Stimulated activated CD8-positive, alpha-beta memory T cell treated with anti-CD3 and anti-CD28 coated beads, Interleukin-4, amount 100 ng/mL, for 24 hours (primary cell): ENCODE results near the gene ELK3.

Source experiments
- DNase-seq: peaks from one replicate; pipeline ENCODE4 v3.0.0-alpha.2; 2020; ENCODE audit warnings: low read depth

Gene ELK3

GRCh38 chr12:96212456-96213375 lies 18.5 kb downstream of the ELK3 start:
- DNase-seq = no peak

DNA sequence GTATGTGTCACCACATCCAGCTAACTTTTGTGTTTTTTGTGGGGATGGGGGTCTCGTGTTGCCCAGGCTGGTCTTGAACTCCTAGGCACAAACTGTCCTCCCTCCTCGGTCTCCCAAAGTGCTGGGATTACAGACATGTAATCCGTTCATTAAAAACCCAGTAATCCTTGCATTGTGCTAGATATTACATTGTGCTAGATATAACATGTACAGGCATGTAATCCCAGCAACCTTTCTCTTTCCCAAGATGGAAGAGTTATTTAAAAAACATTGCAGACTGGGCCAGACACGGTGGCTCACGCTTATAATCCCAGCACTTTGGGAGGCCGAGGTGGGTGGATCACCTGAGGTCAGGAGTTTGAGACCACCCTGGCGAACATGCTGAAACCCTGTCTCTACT lies 19.7 kb downstream of the ELK3 start:
- no peak for DNase-seq

DNA sequence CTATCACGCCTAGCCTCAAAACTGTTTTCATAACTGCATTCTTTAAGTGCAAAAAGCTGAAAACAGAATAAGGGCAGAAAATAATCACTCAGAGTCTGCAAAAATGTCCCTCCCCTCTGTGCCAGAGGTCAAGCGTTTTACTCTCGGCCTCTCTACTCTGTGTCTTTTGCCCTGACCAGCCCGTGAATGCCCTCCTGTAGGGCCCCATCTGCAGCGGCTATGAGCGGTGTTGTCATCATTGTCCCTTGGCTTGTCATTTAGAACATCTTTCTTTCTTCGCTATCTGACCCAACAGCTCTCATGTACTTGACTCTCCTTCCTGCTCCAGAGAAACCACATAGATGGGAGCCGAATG lies 21.7 kb downstream of the ELK3 start:
- no peak for DNase-seq

DNA sequence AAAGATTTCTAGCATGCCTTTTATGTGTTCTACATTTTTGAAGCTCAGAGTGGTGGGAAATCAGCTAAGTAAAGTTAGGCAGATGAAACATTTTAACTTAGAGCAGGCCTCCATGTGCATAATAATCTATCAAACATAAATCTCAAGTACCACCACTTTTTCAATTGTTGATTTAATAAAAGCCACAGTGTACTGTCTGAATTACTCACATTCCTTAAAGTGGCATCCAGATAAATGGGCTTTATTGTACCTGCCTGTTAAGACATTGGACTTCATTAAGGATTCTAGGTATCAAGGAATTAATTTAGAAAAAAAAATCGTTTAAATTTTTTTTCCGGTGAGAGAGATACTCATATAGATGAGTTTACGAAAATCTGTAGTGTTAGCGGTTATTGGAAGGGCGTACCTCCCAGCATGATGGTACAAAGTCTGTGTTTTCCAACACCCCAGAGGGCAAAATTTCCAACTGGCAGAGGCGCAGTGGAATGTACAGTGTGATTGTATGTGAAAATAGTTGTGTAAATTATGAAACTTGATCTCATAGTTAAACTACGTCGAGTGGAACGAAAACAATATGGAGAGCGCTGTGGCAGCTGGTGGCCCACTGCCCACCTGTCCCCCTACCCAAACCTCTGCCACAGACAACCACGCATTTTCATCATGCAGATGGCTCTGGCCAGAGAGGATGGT lies 25.0 kb downstream of the ELK3 start:
- no peak for DNase-seq

DNA sequence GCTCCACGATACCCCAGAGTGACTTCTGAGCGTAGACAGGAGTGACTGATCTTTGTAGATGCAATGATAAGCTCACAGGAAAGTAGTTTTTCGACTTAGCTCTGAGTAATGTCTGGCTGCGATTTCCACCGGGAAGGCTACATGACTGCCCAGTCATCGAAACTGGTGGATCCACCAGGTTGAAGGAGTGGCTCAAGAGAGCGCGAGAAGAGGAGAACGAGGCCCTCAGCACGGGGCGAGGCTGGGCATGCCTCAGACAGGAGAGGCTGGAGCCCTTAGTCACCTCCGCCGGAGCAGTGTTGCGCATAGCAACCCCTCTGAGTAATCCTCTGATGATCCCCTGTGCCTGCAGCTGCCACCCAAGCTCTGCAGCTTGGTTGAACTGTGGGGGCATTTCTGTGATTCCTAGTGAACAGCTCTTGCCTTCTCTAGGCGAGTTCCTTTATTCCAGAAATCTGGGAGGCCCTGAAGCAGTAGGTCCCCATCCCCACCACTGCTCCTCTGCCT lies 25.6 kb downstream of the ELK3 start:
- DNase-seq = no peak

GRCh38 chr12:96220902-96221301 lies 26.7 kb downstream of the ELK3 start:
- no peak for DNase-seq

DNA sequence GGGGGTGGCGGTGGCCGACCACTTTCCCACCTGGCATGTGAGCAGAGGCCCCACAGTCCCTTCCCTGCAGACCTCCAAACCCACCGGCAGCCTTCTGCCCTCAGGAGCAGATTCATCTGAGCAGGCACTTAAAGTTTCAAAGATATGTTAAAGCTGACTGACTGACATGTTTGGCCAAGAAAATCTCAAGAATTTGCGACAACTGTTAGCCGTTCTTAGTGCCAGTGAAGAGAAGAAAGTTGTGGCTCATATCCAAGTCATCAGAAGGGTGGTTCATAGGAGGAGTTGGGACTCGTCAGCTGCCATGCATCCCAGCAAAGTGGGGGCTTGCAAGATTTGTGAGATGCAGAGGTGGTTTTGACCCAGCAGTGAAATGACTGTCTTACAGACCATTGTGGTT lies 27.2 kb downstream of the ELK3 start:
- DNase-seq = no peak

DNA sequence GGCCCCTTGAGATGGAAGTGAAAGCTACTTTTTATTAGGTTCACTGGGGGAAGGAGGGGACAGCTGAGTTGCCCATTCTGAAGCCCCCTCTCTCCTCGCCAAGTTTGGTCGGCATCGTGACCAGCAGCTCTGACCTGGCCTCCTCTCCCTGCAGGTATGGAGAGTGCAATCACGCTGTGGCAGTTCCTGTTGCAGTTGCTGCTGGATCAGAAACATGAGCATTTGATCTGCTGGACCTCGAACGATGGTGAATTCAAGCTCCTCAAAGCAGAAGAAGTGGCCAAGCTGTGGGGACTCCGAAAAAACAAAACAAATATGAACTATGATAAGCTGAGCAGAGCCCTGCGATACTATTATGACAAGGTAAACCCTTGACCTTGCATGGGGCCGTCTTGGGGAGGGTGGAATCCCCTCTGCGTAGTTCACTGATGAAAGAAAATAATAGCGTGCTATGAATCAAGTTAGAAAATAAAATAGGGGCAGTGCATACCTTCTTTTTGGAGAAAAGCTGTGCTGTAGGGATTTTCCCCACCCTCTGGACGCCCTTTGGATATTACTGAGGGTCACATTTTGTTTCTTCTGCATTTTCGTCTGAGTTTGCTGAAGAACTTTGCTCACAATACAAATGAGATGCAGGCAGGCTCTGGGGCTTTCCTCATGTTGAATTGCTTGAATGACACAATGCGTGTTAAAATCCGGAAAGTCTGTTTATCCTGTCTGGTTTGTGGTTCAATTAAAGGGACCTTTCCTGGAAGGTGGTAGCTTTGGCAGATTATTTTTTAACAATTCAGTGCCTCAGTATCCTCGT lies 29.4 kb downstream of the ELK3 start:
- DNase-seq = no peak

- no peak for DNase-seq
Observed at GRCh38 chr12:96224219-96224615, 30.0 kb downstream of the ELK3 start.

DNA sequence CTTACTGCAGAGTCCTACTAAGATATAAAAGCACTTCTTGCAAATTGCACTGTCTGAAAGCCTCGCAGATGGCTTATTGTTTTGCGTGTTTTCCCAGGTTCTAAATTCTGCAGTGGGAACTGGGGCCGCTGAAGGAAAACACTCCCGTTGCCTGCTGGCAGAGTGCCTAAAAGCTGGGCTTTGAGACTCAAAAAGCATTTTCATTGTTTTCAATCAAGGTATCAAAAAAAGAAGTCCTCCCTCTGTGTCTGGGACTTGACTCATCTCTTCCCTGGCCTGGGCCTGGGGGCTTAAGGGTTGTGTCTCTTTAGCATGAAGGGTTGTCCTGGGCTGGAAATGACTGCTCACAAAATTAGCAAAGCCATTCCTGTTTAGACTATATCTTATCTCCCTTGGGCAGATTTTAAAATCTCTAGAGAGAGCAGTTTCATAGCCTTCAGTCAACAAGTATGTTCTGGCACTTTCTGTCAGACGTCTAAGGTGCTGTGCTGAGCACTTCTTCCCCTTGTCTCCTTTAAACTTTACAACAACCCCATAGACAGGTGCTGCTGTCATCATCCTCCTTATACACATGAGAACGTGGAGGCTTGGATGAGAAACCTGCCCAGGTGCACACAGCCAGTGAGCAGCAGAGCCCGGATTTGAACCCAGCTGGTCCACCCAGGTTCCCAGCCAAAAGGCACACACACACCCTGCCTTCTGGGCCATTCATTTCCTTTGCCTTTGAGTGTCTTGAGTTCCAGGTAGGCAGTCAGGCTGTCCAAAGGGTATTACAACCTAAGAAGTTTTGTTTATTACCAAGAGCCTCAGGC lies 31.1 kb downstream of the ELK3 start:
- no peak for DNase-seq

DNA sequence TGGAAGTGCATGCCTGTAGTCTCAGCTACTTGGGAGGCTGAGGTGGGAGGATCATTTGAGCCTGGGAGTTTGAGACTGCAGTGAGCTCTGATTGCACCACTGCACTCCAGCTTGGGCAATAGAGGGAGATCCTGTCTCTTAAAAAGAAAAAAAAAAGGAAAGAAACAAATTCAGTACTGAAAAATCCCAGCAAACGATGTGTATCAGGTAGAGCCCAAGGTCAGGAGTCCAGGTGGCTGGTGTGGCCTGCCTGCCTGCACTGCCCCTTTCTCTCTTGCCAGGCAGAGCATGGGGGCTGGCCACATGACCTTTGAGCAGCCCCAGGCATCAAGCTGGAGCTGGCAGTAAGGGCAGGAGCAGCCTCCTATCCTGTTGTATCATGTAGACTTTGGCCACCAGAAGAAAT lies 31.8 kb downstream of the ELK3 start:
- DNase-seq = no peak

- no peak for DNase-seq
Observed at GRCh38 chr12:96226401-96226800, 32.2 kb downstream of the ELK3 start.

DNA sequence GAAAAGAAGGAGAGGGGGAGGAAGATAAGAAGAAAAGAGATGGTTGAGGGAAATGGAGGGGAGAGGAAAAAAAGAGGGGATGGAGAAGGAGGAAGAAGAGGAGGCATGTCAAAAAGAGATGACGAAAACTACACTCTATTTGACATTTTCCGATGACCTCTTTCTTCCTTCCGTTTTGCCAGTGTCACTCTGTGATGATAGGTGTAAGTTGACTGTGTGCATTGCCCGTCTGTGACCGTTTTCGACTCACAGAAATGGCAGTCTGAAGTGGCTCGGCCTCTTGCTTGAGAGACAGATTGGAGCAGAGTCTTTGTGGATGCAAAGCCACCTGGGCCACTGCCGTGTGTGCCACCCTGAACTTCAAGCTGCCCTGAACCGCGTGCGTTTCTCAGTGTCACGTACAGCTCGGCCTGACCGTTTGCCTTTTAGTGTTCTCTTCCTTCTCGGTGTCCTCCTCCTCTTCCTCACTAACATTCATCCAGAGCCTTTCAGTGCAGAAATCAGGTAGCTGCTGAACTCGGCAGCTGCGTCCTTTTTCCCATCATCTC lies 32.7 kb downstream of the ELK3 start:
- no peak for DNase-seq

DNA sequence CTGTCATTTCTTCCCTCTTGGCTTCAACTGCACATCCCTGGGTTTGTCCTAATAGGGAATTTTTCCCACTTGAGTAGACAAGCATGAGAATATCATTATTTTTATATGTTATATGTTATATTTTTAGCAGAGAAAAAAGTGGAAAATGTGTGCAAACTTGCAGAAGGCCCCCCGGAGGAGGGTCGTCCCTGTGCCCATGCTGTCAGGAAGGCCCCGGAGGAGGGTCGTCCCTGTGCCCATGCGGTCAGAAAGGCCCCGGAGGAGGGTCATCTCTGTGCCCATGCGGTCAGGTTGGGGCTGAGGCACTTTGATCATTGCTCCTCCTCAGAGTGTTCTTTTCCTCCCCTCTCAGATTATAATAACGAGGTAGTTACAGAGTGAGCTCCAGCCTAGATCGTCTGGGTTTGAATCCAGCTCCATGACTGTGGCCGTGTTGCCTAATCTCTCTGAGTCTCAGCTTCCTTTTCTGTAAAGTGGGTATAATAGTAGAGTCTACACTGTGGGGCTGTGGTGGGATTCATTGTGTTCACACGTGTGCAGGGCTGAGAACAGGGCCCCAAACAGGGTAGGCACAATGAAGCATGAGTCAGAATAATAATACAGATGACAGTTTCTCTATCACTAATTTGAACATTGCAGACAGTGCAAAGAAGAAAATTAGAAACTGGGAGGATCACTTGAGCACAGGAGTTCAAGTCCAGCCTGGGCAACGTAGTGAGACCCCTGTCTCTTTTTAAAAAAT lies 33.4 kb downstream of the ELK3 start:
- DNase-seq = no peak

- no peak for DNase-seq
Observed at GRCh38 chr12:96228566-96229248, 34.5 kb downstream of the ELK3 start.

GRCh38 chr12:96230646-96231045 lies 36.5 kb downstream of the ELK3 start:
- no peak for DNase-seq

DNA sequence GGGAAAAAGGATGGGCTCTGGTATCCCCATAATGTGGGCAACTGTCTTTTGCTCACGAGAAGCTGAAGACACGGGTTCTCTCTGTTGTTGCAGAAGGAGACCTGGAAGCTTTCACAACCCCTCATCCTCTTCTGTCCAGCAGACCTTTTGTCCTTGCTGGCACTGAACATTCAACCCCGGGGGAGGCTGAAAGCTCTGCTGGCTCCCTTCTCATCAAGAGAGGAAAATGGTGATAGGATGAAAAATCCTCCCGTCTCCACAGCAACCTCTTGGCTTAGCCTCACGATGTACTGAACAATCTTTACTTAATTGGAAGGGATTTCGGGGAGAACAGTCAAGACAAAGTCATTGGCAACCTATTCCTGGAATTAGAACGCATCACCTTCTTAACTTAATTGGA lies 39.0 kb downstream of the ELK3 start:
- no peak for DNase-seq

- DNase-seq = no peak
Observed at GRCh38 chr12:96233939-96234461, 39.8 kb downstream of the ELK3 start.

- no peak for DNase-seq
Observed at GRCh38 chr12:96234591-96235483, 40.7 kb downstream of the ELK3 start.
